Ascending aorta (tissue), 2 donors: ENCODE measurements around the gene CYTH1. TPM values are rescaled to one million over a fixed set of nuclear protein-coding genes. Genes with fewer than 3 reads are reported as not detected.
"Not testable (repeated sequence)": the region's sequence is repeated elsewhere in the genome, so short reads cannot be mapped to it uniquely, and the experiment has no call there.

ENCODE experiments used
- DNase-seq, 2 donors: peaks; one replicate each; pipeline ENCODE4 v3.0.0-alpha.2; 2019; ENCODE audit warnings: low spot score in 2 of 2
- H3K27ac ChIP-seq, 2 donors: fragments of 200-600 bp; sonication (generic); one replicate each; pipeline ENCODE4 v1.5.1; 2016 to 2017; ENCODE audit warnings: mild to moderate bottlenecking in 1 of 2
- H3K27me3 ChIP-seq: fragments of 200-600 bp; sonication (generic); one replicate; pipeline ENCODE4 v1.5.1; 2017
- H3K36me3 ChIP-seq, 2 donors: fragments of 200-600 bp; sonication (generic); one replicate each; pipeline ENCODE4 v1.5.1; 2016
- H3K4me1 ChIP-seq, 2 donors: fragments of 200-600 bp; sonication (generic); one replicate each; pipeline ENCODE4 v1.5.1; 2016 to 2017; ENCODE audit warnings: mild to moderate bottlenecking in 1 of 2
- H3K4me3 ChIP-seq, 2 donors: fragments of 200-600 bp; sonication (generic); one replicate each; pipeline ENCODE4 v1.5.1; 2016 to 2017; ENCODE audit warnings: mild to moderate bottlenecking in 1 of 2
- H3K9me3 ChIP-seq, 2 donors: fragments of 200-600 bp; sonication (generic); one replicate each; pipeline ENCODE4 v1.5.1; 2016
- intact Hi-C: fragments of 100-400 bp; cut with DNase I; formaldehyde crosslinking; loops from one replicate; pipeline ENCODE4 v1.15.1; 2023
- total RNA-seq: library from RNA; depleted of rRNA; stranded (reverse); fragments of >200 nt; gene quantifications from one replicate; pipeline ENCODE4 v1.1.0, GENCODE V29; 2016
- TF ChIP-seq, protein P1 (sequence below), 3 experiments: fragments of 200-600 bp in 2 of 3; fragments of 450-650 bp in 1 of 3; sonication (generic) in 2 of 3; IDR thresholded peaks; one replicate each; pipeline ENCODE4 v1.5.1; 2016 to 2019; ENCODE audit warnings: antibody characterized with exemption in 3 of 3, mild to moderate bottlenecking in 1 of 3, moderate library complexity in 1 of 3

The CYTH1 gene
- total RNA-seq, 1 donor from 2014 or later: 46.5 TPM

DNA sequence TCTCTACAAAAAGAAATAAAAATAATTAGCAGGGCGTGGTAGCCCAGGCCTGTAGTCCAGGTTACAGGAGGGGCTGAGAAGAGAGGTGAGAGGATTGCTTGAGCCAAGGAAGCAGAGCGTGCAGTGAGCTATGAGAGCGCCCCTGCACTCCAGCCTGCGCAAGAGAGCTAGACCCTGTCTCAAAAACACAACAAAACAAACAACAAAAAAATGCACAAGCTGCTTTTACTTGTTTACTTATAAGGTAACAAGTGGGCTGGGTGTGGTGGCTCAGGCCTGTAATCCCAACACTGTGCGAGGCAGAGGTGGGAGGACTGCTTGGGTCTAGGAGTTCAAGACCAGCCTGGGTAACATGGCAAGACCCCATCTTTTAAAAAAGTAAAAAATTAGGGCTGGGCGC lies 1.7 kb downstream of the CYTH1 start:
- peaks cover 0 to 5% of the 10 kb centered on the region in 2 donors for H3K4me1 ChIP-seq
- H3K4me3 ChIP-seq: peak overlapping the region in 1 of 2 donors; percentile 92
- intact Hi-C loops: loop anchor here (10.0 kb wide), 1 partner anchor 294 kb away; the partner anchor contains the start of gene ENGASE

DNA sequence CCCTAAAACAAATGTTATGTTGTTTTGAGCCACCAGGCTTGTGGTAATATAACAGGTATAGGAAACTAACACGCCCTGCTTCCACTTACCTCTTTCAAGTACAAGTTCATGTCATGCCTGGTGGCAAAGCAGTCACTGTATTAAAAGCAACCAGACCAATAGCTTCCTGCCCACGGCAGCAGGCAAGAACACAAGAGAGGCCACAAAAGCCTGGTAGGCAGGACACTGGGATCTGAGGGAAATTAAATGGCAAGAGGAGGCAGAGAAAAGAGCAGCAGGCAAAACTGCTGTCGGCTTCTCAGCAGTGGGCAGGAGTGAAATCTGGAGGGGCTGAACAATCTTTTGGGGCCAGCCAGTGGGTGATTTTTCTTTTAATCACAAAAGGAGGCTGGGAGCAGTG lies 2.2 kb downstream of the CYTH1 start:
- H3K4me1 ChIP-seq: peaks cover 0 to 5% of the 10 kb centered on the region in 2 donors
- intact Hi-C loops: loop anchor here (10.0 kb wide), 1 partner anchor 295 kb away; the partner anchor contains the start of gene ENGASE
- H3K9me3 ChIP-seq: no peaks in the 10 kb centered on the region
- no peaks in the 10 kb centered on the region for H3K27me3 ChIP-seq
- no peaks in the 10 kb centered on the region for H3K36me3 ChIP-seq
- peak overlapping the region in 1 of 2 donors; percentile 92 for H3K4me3 ChIP-seq
- DNase-seq: no peak
- H3K27ac ChIP-seq: peak overlapping the region; percentile 87 to 91
- TF ChIP-seq, protein P1, sequence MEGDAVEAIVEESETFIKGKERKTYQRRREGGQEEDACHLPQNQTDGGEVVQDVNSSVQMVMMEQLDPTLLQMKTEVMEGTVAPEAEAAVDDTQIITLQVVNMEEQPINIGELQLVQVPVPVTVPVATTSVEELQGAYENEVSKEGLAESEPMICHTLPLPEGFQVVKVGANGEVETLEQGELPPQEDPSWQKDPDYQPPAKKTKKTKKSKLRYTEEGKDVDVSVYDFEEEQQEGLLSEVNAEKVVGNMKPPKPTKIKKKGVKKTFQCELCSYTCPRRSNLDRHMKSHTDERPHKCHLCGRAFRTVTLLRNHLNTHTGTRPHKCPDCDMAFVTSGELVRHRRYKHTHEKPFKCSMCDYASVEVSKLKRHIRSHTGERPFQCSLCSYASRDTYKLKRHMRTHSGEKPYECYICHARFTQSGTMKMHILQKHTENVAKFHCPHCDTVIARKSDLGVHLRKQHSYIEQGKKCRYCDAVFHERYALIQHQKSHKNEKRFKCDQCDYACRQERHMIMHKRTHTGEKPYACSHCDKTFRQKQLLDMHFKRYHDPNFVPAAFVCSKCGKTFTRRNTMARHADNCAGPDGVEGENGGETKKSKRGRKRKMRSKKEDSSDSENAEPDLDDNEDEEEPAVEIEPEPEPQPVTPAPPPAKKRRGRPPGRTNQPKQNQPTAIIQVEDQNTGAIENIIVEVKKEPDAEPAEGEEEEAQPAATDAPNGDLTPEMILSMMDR (IDR thresholded peaks at IDR 0.05): no peak

More for the DNA sequence above, 1.7 kb downstream of the CYTH1 start:
- no peaks in the 10 kb centered on the region for H3K9me3 ChIP-seq
- no peak for DNase-seq
- TF ChIP-seq, protein P1 (IDR thresholded peaks at IDR 0.05): no peak
- H3K36me3 ChIP-seq: no peaks in the 10 kb centered on the region
- H3K27me3 ChIP-seq: no peaks in the 10 kb centered on the region
- H3K27ac ChIP-seq: peak overlapping the region; percentile 87 to 91

DNA sequence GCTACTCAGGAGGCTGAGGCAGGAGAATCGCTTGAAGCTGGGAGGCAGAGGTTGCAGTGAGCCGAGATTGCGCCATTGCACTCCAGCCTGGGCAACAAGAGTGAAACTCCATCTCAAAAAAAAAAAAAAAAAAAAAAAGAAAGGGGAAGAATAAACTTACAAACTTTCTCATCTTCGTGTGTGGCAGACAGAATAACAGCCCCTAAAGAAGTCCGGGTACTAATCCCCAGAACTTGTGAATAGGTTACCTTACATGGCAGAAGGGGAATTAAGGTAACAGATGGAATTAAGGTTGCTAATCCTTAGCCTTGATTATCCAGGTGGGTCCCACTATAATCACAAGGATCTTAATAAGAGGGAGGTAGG lies 2.8 kb downstream of the CYTH1 start:
- H3K9me3 ChIP-seq, H3K36me3 ChIP-seq, H3K4me1 ChIP-seq, H3K27me3 ChIP-seq, intact Hi-C loops, H3K4me3 ChIP-seq, H3K27ac ChIP-seq, DNase-seq: not testable (repeated sequence)

DNA sequence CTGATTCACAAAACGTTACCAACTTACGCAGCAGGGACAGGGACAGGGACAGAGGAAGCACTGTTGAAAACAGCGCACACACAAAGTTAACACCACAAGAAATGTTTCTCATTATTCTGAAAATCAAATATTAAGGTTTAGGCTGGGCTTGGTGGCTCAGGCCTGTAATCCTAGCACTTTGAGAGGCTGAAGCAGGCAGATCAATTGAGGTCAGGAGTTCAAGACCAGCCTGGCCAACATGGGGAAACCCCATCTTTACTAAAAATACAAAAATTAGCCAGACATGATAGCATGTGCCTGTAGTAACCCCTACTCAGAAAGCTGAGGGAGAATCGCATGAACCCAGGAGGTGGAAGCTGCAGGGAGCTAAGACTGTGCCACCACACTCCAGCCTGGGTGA lies 4.2 kb downstream of the CYTH1 start:
- intact Hi-C loops: no loop called here
- Histone ChIP-seq H3K4me1 (peaks cover 0 to 3% of the 10 kb centered on the region in 2 donors), H3K27ac (no peak overlapping the region), H3K9me3 (no peaks in the 10 kb centered on the region), H3K27me3 (no peaks in the 10 kb centered on the region), H3K4me3 (no peak overlapping the region), H3K36me3 (no peaks in the 10 kb centered on the region)
- no peak for DNase-seq
- TF ChIP-seq, protein P1 (IDR thresholded peaks at IDR 0.05): no peak

DNA sequence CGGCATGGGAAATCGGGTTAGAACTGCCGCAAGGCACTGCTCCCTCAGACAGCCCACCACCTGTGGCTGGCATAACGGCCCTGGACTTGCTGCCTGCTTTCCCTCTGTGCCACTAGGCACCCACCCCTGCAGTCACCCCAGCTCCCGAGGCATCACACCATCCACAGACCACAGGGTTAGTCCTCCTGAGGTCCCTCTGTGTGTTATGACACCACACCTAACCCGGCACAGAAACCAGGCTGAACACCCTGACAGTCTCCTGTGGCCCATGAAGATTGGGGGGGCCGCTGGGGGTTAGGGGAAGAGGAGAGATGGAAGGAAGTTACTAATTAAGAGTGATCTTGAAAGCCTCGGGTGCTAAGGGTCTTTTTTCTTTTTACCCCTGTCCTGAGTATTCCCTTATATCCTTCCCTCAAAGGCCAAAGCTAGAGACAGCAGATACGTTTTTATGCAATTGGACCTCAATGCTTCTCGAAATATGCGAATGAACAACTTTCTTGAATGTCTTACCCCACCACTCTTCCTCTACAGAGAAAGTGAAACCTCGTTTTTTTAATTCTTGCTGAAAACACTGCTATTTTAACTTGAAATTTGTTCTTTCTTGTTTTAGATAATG lies 7.0 kb downstream of the CYTH1 start:
- no peak for DNase-seq
- TF ChIP-seq, protein P1 (IDR thresholded peaks at IDR 0.05): no peak
- H3K27ac ChIP-seq: peak overlapping the region; percentile 10 to 12

DNA sequence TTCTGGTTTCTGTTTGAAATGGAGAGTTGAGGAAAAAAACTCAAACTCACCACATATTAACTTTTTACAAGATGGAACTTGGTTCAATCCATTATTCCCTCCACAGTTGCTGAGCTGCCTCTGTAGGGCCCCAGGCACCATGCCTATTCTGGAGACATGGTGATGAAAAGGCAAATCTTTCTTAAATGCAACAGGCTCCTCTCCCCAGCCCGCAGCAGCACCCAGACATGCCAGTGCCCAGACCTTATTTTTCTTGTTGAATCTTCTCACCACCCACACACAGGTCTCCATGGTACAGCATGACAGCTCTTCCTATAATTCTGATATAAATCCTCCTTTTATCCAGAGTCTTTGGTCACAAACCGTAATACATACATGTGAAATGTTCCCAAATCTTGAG lies 7.6 kb downstream of the CYTH1 start:
- Histone ChIP-seq H3K9me3 (no peaks in the 10 kb centered on the region), H3K27ac (no peak overlapping the region), H3K4me1 (no peaks in the 10 kb centered on the region), H3K36me3 (no peaks in the 10 kb centered on the region), H3K27me3 (no peaks in the 10 kb centered on the region), H3K4me3 (peak overlapping the region in 1 of 2 donors; percentile 20)
- TF ChIP-seq, protein P1 (IDR thresholded peaks at IDR 0.05): no peak
- intact Hi-C loops: no loop called here
- no peak for DNase-seq

More for the DNA sequence above, 7.0 kb downstream of the CYTH1 start:
- no peaks in the 10 kb centered on the region for H3K4me1 ChIP-seq
- no peaks in the 10 kb centered on the region for H3K27me3 ChIP-seq
- peak overlapping the region in 1 of 2 donors; percentile 20 for H3K4me3 ChIP-seq
- intact Hi-C loops: no loop called here
- no peaks in the 10 kb centered on the region for H3K36me3 ChIP-seq
- H3K9me3 ChIP-seq: no peaks in the 10 kb centered on the region
